GM21737 (cell line): ENCODE results near the gene DDX20.
"Not testable (repeated sequence)": the region's sequence is repeated elsewhere in the genome, so short reads cannot be mapped to it uniquely, and the experiment has no call there.

Experiments used
- ATAC-seq: cut with Tn5 transposase; IDR thresholded peaks from one replicate; pipeline ENCODE4 v1.9.1; 2021; ENCODE audit warnings: mild to moderate bottlenecking, moderate library complexity; ENCODE audit not compliant: unreplicated experiment

DDX20 gene

GRCh38 chr1:111732718-111733117, 23.0 kb upstream of the DDX20 start:
- no peak for ATAC-seq

GRCh38 chr1:111733183-111733991, 22.3 kb upstream of the DDX20 start:
- ATAC-seq: no peak

- no peak for ATAC-seq
Measured at GRCh38 chr1:111733992-111734341, 21.7 kb upstream of the DDX20 start.

GRCh38 chr1:111734426-111734825, 21.3 kb upstream of the DDX20 start:
- ATAC-seq: no peak

- ATAC-seq: no peak
Measured at GRCh38 chr1:111734856-111735255, 20.8 kb upstream of the DDX20 start.

GRCh38 chr1:111735321-111735720, 20.4 kb upstream of the DDX20 start:
- no peak for ATAC-seq

- no peak for ATAC-seq
Measured at GRCh38 chr1:111735858-111736544, 19.7 kb upstream of the DDX20 start.

GRCh38 chr1:111736548-111737215, 19.0 kb upstream of the DDX20 start:
- ATAC-seq: no peak

- ATAC-seq: no peak
Measured at GRCh38 chr1:111737216-111738132, 18.2 kb upstream of the DDX20 start.

GRCh38 chr1:111738133-111738435, 17.6 kb upstream of the DDX20 start:
- no peak for ATAC-seq

- ATAC-seq: peak; percentile 38
Measured at GRCh38 chr1:111738436-111739193, 17.1 kb upstream of the DDX20 start.

- ATAC-seq: peak; percentile 85
Measured at GRCh38 chr1:111739194-111739924, 16.3 kb upstream of the DDX20 start, which contains the start of gene INKA2. TSS of gene INKA2 (minus strand) at chr1:111739395. CDS start at chr1:111739242, 153 bp downstream.

GRCh38 chr1:111739925-111740765, 15.6 kb upstream of the DDX20 start:
- no peak for ATAC-seq

GRCh38 chr1:111742292-111742691, 13.4 kb upstream of the DDX20 start:
- ATAC-seq: not testable (repeated sequence)

GRCh38 chr1:111742938-111743549, 12.7 kb upstream of the DDX20 start:
- no peak for ATAC-seq

GRCh38 chr1:111743679-111744101, 12.0 kb upstream of the DDX20 start:
- no peak for ATAC-seq

GRCh38 chr1:111745675-111746613, 9.8 kb upstream of the DDX20 start:
- ATAC-seq: no peak
